Naive B cell (primary cell): Measurements from ENCODE around the gene CLCF1. TPM values are rescaled to one million over a fixed set of nuclear protein-coding genes. Genes with fewer than 3 reads are reported as not detected.

ENCODE experiments used
- ATAC-seq, 2 donors: fragments of 150-1000 bp; cut with Tn5 transposase; 2 replicates each; pipeline ENCODE4 v1.10.0; 2021; ENCODE audit warnings: low read depth in 2 of 2, mild to moderate bottlenecking in 2 of 2, moderate library complexity in 2 of 2
- DNase-seq: peaks from one replicate; pipeline ENCODE4 v3.0.0; 2022
- H3K27ac Mint-ChIP-seq, 6 donors: one replicate each; pipeline ENCODE4 v1.8.0; 2020 to 2022; ENCODE audit warnings: mild to moderate bottlenecking in 6 of 6, mixed read lengths in 6 of 6, moderate library complexity in 5 of 6, inconsistent platforms in 2 of 6
- H3K27me3 Mint-ChIP-seq, 3 donors: one replicate each; pipeline ENCODE4 v1.8.0; 2021 to 2022; ENCODE audit warnings: mixed read lengths in 3 of 3, mild to moderate bottlenecking in 1 of 3
- H3K36me3 Mint-ChIP-seq, 2 donors: one replicate each; pipeline ENCODE4 v1.8.0; 2020 to 2022; ENCODE audit warnings: mixed read lengths in 2 of 2, inconsistent platforms in 1 of 2, mild to moderate bottlenecking in 1 of 2
- H3K4me1 Mint-ChIP-seq, 3 donors: one replicate each; pipeline ENCODE4 v1.8.0; 2020 to 2022; ENCODE audit warnings: mixed read lengths in 3 of 3, inconsistent platforms in 1 of 3, mild to moderate bottlenecking in 1 of 3, moderate library complexity in 1 of 3
- H3K4me3 Mint-ChIP-seq, 8 donors: one replicate each; pipeline ENCODE4 v1.8.0; 2020 to 2022; ENCODE audit warnings: mild to moderate bottlenecking in 8 of 8, mixed read lengths in 8 of 8, moderate library complexity in 8 of 8, inconsistent platforms in 2 of 8
- H3K9me3 Mint-ChIP-seq, 7 donors: one replicate each; pipeline ENCODE4 v1.8.0; 2020 to 2022; ENCODE audit warnings: mixed read lengths in 7 of 7, mild to moderate bottlenecking in 5 of 7, inconsistent platforms in 2 of 7, moderate library complexity in 1 of 7
- polyA plus RNA-seq, 6 donors: library from polyadenylated mRNA; unstranded; fragments of 300-500 nt; fragmentation: Illumina TruSeq; gene quantifications; one replicate each; pipeline ENCODE4 v1.2.3, GENCODE V29; 2021; ENCODE audit warnings: low read depth in 6 of 6

CLCF1 gene
- 10 to 100 TPM in 1 of 6 donors, 1 to 10 TPM in 5; 5.3 to 10.4 (median 7.7) TPM for polyA plus RNA-seq

- Mint-ChIP-seq H3K4me1 (peaks cover 56 to 69% (median 65%) of the 10 kb centered on the region in 3 donors), H3K27me3 (no peaks in the 10 kb centered on the region), H3K36me3 (no peaks in the 10 kb centered on the region), H3K9me3 (no peaks in the 10 kb centered on the region), H3K27ac (peak within 1 kb of the TSS; percentile 94 to 99 (median 96)), H3K4me3 (peak within 1 kb of the TSS; percentile 86 to 100 (median 95))
- DNase-seq, result peak; percentile 29
- peak; percentile 22 to 24 for ATAC-seq
These were observed at the start of gene CLCF1 for GRCh38 chr11:67372993-67373647. Gene CLCF1 (minus strand): TSS chr11:67373598. CDS start chr11:67373539, 59 bp downstream.

GRCh38 chr11:67422891-67423290, 49.5 kb upstream of the CLCF1 start:
- peak overlapping the region in 3 of 6 donors; percentile 54 to 93 (median 71) for H3K27ac Mint-ChIP-seq
- peaks cover 39 to 46% (median 46%) of the 10 kb centered on the region in 3 donors for H3K4me1 Mint-ChIP-seq
- no peaks in the 10 kb centered on the region for H3K36me3 Mint-ChIP-seq
- H3K4me3 Mint-ChIP-seq, result peak overlapping the region in 4 of 8 donors; percentile 31 to 78 (median 54)
- DNase-seq, result no peak
- H3K9me3 Mint-ChIP-seq, result no peaks in the 10 kb centered on the region
- no peak for ATAC-seq
- no peaks in the 10 kb centered on the region for H3K27me3 Mint-ChIP-seq

- ATAC-seq (no peak), DNase-seq (no peak)
- H3K36me3 Mint-ChIP-seq, result no peaks in the 10 kb centered on the region
- peak overlapping the region in 7 of 8 donors; percentile 49 to 86 (median 78) for H3K4me3 Mint-ChIP-seq
- H3K9me3 Mint-ChIP-seq, result no peaks in the 10 kb centered on the region
- peaks cover 48 to 55% (median 53%) of the 10 kb centered on the region in 3 donors for H3K4me1 Mint-ChIP-seq
- peak overlapping the region in 5 of 6 donors; percentile 78 to 96 (median 95) for H3K27ac Mint-ChIP-seq
- H3K27me3 Mint-ChIP-seq, result no peaks in the 10 kb centered on the region
These were observed 48.1 kb upstream of the CLCF1 start for GRCh38 chr11:67421430-67422031.

- peaks cover 50 to 60% (median 60%) of the 10 kb centered on the region in 3 donors for H3K4me1 Mint-ChIP-seq
- H3K27me3 Mint-ChIP-seq, result no peaks in the 10 kb centered on the region
- ATAC-seq (peak; percentile 72 to 77), DNase-seq (peak; percentile 97)
- H3K9me3 Mint-ChIP-seq, result no peaks in the 10 kb centered on the region
- H3K27ac Mint-ChIP-seq, result peak overlapping the region in 5 of 6 donors; percentile 83 to 97 (median 95)
- H3K36me3 Mint-ChIP-seq, result no peaks in the 10 kb centered on the region
- H3K4me3 Mint-ChIP-seq, result peak overlapping the region; percentile 84 to 91 (median 86)
These were observed 47.4 kb upstream of the CLCF1 start for GRCh38 chr11:67420646-67421429.

GRCh38 chr11:67420147-67420645, 46.8 kb upstream of the CLCF1 start:
- Mint-ChIP-seq H3K9me3 (no peaks in the 10 kb centered on the region), H3K36me3 (no peaks in the 10 kb centered on the region), H3K27me3 (no peaks in the 10 kb centered on the region), H3K4me3 (peak overlapping the region; percentile 84 to 91 (median 86)), H3K27ac (peak overlapping the region; percentile 24 to 97 (median 87)), H3K4me1 (peaks cover 50 to 62% (median 61%) of the 10 kb centered on the region in 3 donors)
- ATAC-seq (no peak), DNase-seq (no peak)

GRCh38 chr11:67419325-67420049, 46.1 kb upstream of the CLCF1 start:
- peak overlapping the region in 5 of 6 donors; percentile 83 to 97 (median 89) for H3K27ac Mint-ChIP-seq

GRCh38 chr11:67418476-67419281, 45.3 kb upstream of the CLCF1 start:
- H3K4me3 Mint-ChIP-seq, result peak overlapping the region; percentile 84 to 88 (median 85)
- no peaks in the 10 kb centered on the region for H3K27me3 Mint-ChIP-seq
- no peaks in the 10 kb centered on the region for H3K9me3 Mint-ChIP-seq
- peak; percentile 85 for DNase-seq
- H3K27ac Mint-ChIP-seq, result peak overlapping the region in 5 of 6 donors; percentile 83 to 97 (median 89)
- peak; percentile 63 to 65 for ATAC-seq
- no peaks in the 10 kb centered on the region for H3K36me3 Mint-ChIP-seq
- H3K4me1 Mint-ChIP-seq, result peaks cover 59 to 74% (median 65%) of the 10 kb centered on the region in 3 donors

More at GRCh38 chr11:67419325-67420049, 46.1 kb upstream of the CLCF1 start:
- ATAC-seq (no peak), DNase-seq (no peak)
- H3K9me3 Mint-ChIP-seq, result no peaks in the 10 kb centered on the region
- no peaks in the 10 kb centered on the region for H3K36me3 Mint-ChIP-seq
- H3K4me3 Mint-ChIP-seq, result peak overlapping the region; percentile 84 to 91 (median 86)
- peaks cover 57 to 67% (median 60%) of the 10 kb centered on the region in 3 donors for H3K4me1 Mint-ChIP-seq
- no peaks in the 10 kb centered on the region for H3K27me3 Mint-ChIP-seq

- peak overlapping the region in 7 of 8 donors; percentile 35 to 90 (median 86) for H3K4me3 Mint-ChIP-seq
- H3K27me3 Mint-ChIP-seq, result no peaks in the 10 kb centered on the region
- no peak for DNase-seq
- peaks cover 63 to 78% (median 71%) of the 10 kb centered on the region in 3 donors for H3K4me1 Mint-ChIP-seq
- no peaks in the 10 kb centered on the region for H3K36me3 Mint-ChIP-seq
- no peak for ATAC-seq
- peak overlapping the region in 3 of 6 donors; percentile 41 to 87 (median 83) for H3K27ac Mint-ChIP-seq
- no peaks in the 10 kb centered on the region for H3K9me3 Mint-ChIP-seq
These were observed 44.0 kb upstream of the CLCF1 start for GRCh38 chr11:67417425-67417824.

- DNase-seq (peak; percentile 67), ATAC-seq (peak; percentile 22 to 29)
- H3K27me3 Mint-ChIP-seq, result no peaks in the 10 kb centered on the region
- peak overlapping the region; percentile 84 to 91 (median 86) for H3K4me3 Mint-ChIP-seq
- H3K36me3 Mint-ChIP-seq, result no peaks in the 10 kb centered on the region
- H3K27ac Mint-ChIP-seq, result peak overlapping the region; percentile 83 to 95 (median 90)
- H3K4me1 Mint-ChIP-seq, result peaks cover 70 to 85% (median 79%) of the 10 kb centered on the region in 3 donors
- H3K9me3 Mint-ChIP-seq, result no peaks in the 10 kb centered on the region
These were observed 43.3 kb upstream of the CLCF1 start for GRCh38 chr11:67416416-67417335.

GRCh38 chr11:67415501-67416304, 42.3 kb upstream of the CLCF1 start, which contains the start of gene CARNS1:
Gene CARNS1 (plus strand): TSS chr11:67415678. CDS start chr11:67416200, 522 bp downstream.
- ATAC-seq, result no peak
- DNase-seq, result no peak
- H3K4me3 Mint-ChIP-seq, result peak within 1 kb of the TSS; percentile 86 to 98 (median 90)
- no peaks in the 10 kb centered on the region for H3K27me3 Mint-ChIP-seq
- no peaks in the 10 kb centered on the region for H3K9me3 Mint-ChIP-seq
- H3K36me3 Mint-ChIP-seq, result no peaks in the 10 kb centered on the region
- peaks cover 74 to 89% (median 85%) of the 10 kb centered on the region in 3 donors for H3K4me1 Mint-ChIP-seq
- peak within 1 kb of the TSS; percentile 83 to 95 (median 90) for H3K27ac Mint-ChIP-seq
